IgD-negative memory B cell (primary cell): ENCODE data around the gene PRELID3B. TPM values are rescaled to one million over a fixed set of nuclear protein-coding genes. Genes with fewer than 3 reads are reported as not detected.

Source experiments
- H3K27ac Mint-ChIP-seq, 3 donors: one replicate each; pipeline ENCODE4 v1.8.0; 2020 to 2022; ENCODE audit warnings: mild to moderate bottlenecking in 3 of 3, mixed read lengths in 3 of 3, moderate library complexity in 1 of 3
- H3K27me3 Mint-ChIP-seq: one replicate; pipeline ENCODE4 v1.8.0; 2021; ENCODE audit warnings: mixed read lengths
- H3K36me3 Mint-ChIP-seq: one replicate; pipeline ENCODE4 v1.8.0; 2020; ENCODE audit warnings: mild to moderate bottlenecking, mixed read lengths
- H3K4me1 Mint-ChIP-seq, 3 donors: one replicate each; pipeline ENCODE4 v1.8.0; 2020 to 2022; ENCODE audit warnings: mixed read lengths in 3 of 3, mild to moderate bottlenecking in 1 of 3
- H3K4me3 Mint-ChIP-seq, 4 donors: one replicate each; pipeline ENCODE4 v1.8.0; 2020 to 2022; ENCODE audit warnings: mild to moderate bottlenecking in 4 of 4, mixed read lengths in 4 of 4, moderate library complexity in 3 of 4
- H3K9me3 Mint-ChIP-seq, 3 donors: one replicate each; pipeline ENCODE4 v1.8.0; 2020 to 2021; ENCODE audit warnings: mixed read lengths in 3 of 3, mild to moderate bottlenecking in 1 of 3
- polyA plus RNA-seq: library from polyadenylated mRNA; unstranded; fragments of 300-500 nt; fragmentation: Illumina TruSeq; gene quantifications from one replicate; pipeline ENCODE4 v1.2.3, GENCODE V29; 2021

Gene PRELID3B
- polyA plus RNA-seq, 1 donor from 2014 or later: 36.5 TPM

DNA sequence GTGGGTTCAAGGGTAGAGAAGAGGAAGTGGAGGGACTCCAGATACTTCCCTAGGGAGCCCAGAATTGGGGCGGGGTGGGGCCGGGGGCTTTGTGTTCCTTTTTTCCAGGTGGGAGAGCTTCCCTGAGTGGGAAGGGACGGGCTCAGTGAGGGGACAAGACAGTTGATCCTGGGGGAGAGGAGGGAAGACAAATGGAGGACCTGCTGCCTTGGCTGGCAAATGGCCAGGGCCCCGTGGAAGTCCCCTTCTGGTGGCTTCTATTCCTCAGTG is 38.2 kb downstream of the PRELID3B start:
- Mint-ChIP-seq H3K36me3 (peaks cover 8% of the 10 kb centered on the region), H3K4me1 (peaks cover 27 to 31% (median 29%) of the 10 kb centered on the region in 3 donors), H3K9me3 (no peaks in the 10 kb centered on the region), H3K27me3 (no peaks in the 10 kb centered on the region), H3K4me3 (peak overlapping the region; percentile 89 to 97 (median 94)), H3K27ac (peak overlapping the region; percentile 95 to 99 (median 97))

DNA sequence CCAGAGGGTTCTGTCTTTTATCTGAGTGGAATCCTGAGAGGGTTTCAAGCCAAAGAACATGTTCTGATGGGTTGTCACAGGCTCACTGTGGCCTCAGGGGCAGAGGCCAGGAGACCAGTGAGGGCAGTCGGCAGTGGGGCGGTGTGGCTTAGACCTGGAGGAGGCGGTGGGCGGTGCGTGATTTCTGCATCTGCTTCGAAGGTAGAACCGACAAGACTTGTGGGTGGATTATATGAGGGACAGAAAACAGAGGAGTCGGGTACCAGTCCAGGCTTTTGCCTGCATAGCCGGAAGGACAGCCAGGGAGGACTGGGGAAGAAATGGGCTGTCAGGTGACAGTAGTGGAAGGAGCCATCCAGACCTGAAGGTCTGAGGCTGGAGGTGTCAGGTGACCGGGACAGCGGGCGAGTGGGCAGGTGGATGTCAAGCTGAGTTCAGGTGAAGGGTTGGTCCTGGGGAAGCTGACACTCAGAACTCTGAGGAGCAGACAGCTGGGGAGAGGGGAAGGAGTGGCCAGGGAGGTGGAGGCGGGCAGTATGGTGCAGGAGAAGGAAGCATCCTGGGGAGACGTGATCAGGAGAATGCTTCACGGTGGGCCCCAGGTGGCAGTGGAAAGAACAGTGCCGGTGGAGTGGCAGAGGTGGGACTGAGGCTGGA is 38.6 kb downstream of the PRELID3B start:
- Mint-ChIP-seq H3K36me3 (peaks cover 8% of the 10 kb centered on the region), H3K27ac (peak overlapping the region; percentile 95 to 99 (median 97)), H3K4me1 (peaks cover 27 to 31% (median 28%) of the 10 kb centered on the region in 3 donors), H3K4me3 (peak overlapping the region; percentile 89 to 97 (median 94)), H3K9me3 (no peaks in the 10 kb centered on the region), H3K27me3 (no peaks in the 10 kb centered on the region)

DNA sequence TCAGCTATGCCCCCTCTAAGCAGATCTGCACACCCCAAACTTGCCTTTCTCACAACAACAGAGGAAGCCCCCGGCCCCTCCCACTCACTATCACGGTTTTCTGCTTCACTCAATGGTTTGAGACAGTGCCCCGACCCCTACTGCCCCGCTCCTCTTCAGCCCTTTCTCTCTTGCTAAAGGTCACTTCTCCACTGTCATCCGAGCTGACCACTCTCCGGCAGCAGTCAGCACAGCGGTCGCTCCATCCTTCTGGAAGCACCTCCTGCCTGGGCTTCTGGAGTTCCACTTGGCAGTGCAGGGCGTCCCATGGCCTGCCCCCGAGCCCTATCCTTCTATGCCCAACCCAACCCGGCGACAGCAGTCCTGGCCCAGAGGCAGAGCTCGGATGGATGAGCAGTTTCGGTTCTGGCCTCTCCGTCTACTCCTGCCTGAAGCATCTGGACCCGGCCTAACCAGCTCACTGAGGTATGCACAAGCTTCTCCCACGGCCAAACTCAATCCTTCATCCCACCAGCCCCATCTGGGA is 39.6 kb downstream of the PRELID3B start:
- Mint-ChIP-seq H3K4me3 (peak overlapping the region; percentile 38 to 97 (median 86)), H3K27ac (peak overlapping the region; percentile 95 to 99 (median 97)), H3K27me3 (no peaks in the 10 kb centered on the region), H3K4me1 (peaks cover 25 to 27% (median 26%) of the 10 kb centered on the region in 3 donors), H3K9me3 (no peaks in the 10 kb centered on the region), H3K36me3 (peaks cover 8% of the 10 kb centered on the region)

DNA sequence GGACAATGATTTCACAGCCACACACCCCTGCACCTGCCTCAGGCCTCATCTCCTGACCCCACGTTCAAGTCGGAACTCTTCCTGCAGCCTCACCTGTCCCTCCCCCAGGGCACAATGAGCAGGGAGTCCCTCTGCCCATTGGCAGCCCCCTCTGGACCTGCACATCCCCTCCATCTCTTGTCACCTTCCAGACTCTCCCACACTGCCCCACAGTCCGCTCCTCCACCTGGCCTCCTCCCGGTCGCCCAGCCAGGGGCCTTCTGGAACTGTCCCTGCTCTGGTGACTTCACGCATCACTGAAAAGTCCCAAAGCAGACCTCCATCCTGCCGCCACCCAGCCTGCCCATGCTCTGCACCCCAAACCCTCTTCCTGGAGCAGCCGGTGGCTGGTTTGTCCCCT is 40.2 kb downstream of the PRELID3B start:
- H3K9me3 Mint-ChIP-seq: no peaks in the 10 kb centered on the region
- no peaks in the 10 kb centered on the region for H3K27me3 Mint-ChIP-seq
- peak overlapping the region; percentile 95 to 99 (median 97) for H3K27ac Mint-ChIP-seq
- H3K4me3 Mint-ChIP-seq: peak overlapping the region; percentile 38 to 97 (median 65)
- peaks cover 8% of the 10 kb centered on the region for H3K36me3 Mint-ChIP-seq
- peaks cover 21 to 27% (median 25%) of the 10 kb centered on the region in 3 donors for H3K4me1 Mint-ChIP-seq

DNA sequence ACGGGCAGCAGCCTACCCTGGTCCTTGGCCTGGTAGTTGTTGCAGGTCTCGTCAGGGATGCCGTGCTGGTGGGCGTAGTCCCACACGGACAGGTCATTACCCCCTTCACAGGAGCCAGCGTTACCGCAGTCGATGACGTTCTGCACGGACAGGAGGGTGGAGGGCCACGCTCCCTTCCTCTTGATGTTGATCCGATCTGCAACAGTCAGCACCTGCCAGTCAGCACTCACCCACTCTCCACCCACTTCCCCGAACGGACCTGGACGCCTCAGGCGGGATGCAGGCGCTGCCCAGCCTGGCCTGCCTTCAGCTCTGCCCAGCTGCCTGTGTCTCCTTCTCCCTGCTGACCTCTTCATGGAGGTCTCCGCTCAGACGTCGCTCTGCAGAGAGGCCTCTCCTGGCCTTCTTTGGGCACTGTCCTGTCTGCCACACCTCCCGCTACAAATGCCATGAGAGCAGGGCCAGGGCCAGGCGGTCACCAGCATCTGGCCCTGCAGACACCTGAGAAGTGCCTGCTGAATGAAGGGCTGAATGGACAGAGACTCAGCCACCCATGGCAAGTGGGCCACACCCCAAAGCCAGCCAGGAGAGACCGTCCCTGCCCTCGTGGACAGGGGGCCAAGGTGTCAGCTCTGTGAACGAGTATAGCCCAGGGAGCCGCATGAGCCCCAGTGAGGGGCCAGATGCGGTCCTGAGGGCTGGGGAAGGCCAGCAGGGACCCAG is 41.0 kb downstream of the PRELID3B start:
- H3K4me3 Mint-ChIP-seq: peak overlapping the region in 1 of 4 donors; percentile 91
- H3K4me1 Mint-ChIP-seq: peaks cover 21 to 27% (median 25%) of the 10 kb centered on the region in 3 donors
- peak overlapping the region in 2 of 3 donors; percentile 19 to 95 for H3K27ac Mint-ChIP-seq
- peaks cover 8% of the 10 kb centered on the region for H3K36me3 Mint-ChIP-seq
- H3K27me3 Mint-ChIP-seq: no peaks in the 10 kb centered on the region
- no peaks in the 10 kb centered on the region for H3K9me3 Mint-ChIP-seq

GRCh38 chr20:59001068-59001448 is 41.5 kb downstream of the PRELID3B start:
- peaks cover 8% of the 10 kb centered on the region for H3K36me3 Mint-ChIP-seq
- no peaks in the 10 kb centered on the region for H3K27me3 Mint-ChIP-seq
- H3K27ac Mint-ChIP-seq: no peak overlapping the region
- H3K4me3 Mint-ChIP-seq: no peak overlapping the region
- no peaks in the 10 kb centered on the region for H3K9me3 Mint-ChIP-seq
- peaks cover 22 to 27% (median 25%) of the 10 kb centered on the region in 3 donors for H3K4me1 Mint-ChIP-seq

- Mint-ChIP-seq H3K9me3 (no peaks in the 10 kb centered on the region), H3K36me3 (peaks cover 8% of the 10 kb centered on the region), H3K4me3 (no peak overlapping the region), H3K27me3 (no peaks in the 10 kb centered on the region), H3K4me1 (peaks cover 27 to 31% (median 29%) of the 10 kb centered on the region in 3 donors), H3K27ac (no peak overlapping the region)
These were observed 42.3 kb downstream of the PRELID3B start for GRCh38 chr20:59000326-59000725.

DNA sequence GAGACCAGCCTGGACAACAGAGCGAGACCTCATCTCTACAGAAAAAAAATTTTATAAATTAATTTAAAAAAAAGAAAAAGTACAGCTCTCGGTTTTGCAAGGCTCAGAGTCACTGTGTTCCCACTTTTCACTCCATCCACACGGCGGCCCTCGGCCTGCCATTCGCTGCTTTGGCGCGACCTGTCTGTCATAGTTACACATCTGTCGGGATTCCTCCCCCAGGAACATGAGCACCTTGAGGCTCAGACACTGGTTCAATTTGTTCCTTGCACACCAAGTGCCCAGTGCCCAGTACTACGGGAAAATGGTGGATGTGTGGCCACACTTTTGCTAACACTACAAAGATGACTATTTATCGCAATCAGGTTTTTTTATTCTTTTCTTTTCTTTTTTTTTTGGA is 43.9 kb downstream of the PRELID3B start:
- peaks cover 16 to 27% (median 26%) of the 10 kb centered on the region in 3 donors for H3K4me1 Mint-ChIP-seq
- H3K36me3 Mint-ChIP-seq: peaks cover under 1% of the 10 kb centered on the region
- no peaks in the 10 kb centered on the region for H3K9me3 Mint-ChIP-seq
- no peaks in the 10 kb centered on the region for H3K27me3 Mint-ChIP-seq
- peak overlapping the region in 1 of 3 donors; percentile 53 for H3K27ac Mint-ChIP-seq
- no peak overlapping the region for H3K4me3 Mint-ChIP-seq

DNA sequence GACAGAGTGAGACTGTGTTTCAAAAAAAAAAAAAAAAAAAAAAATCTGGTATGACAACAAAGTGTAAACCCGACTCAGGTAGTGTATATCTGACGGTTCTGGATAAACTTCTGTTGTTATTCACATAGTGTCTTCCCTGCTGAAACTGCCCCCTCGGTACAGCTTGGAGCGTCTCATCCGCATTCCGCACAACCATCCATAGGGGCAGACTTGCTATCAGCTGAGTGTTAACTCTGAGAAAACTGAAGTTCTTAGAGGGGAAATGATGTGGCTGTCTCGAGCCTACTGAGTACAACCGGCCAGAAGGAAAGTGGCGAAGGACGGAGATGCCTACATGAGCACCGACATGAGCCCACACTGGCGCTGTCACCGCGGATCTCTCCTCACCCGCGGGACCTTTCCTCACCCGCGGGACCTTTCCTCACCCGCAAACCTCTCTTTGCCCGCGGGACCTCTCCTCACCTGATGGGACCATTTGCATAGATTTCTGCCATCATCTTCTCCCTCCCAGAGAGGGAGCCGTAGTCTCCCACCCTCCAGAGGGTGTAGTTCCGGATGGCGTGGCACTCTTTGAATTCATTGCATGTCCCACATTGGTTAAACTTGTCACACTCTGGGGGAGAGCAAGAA is 45.3 kb downstream of the PRELID3B start:
- no peaks in the 10 kb centered on the region for H3K27me3 Mint-ChIP-seq
- H3K4me3 Mint-ChIP-seq: no peak overlapping the region
- no peaks in the 10 kb centered on the region for H3K9me3 Mint-ChIP-seq
- H3K4me1 Mint-ChIP-seq: peaks cover 5 to 19% (median 18%) of the 10 kb centered on the region in 3 donors
- no peaks in the 10 kb centered on the region for H3K36me3 Mint-ChIP-seq
- H3K27ac Mint-ChIP-seq: peak overlapping the region in 1 of 3 donors; percentile 54

DNA sequence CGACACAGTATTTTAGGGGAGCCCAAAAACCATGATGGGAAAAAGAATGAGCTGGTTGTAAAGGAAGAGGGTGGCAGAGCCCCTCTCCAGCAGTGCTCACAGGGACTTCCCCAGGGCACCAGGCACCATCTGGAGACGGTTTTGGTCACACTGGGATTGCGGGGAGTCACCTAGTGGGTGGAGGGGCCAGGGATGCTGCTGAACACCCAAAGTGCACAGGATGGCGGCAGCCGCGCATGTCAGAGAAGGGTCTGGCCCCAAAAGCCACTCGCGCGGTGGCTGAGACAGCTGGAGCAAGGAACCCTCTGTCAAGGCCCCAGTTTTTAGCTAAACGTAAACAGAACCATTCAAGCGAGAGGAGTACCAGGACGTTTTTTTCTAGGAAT is 46.4 kb downstream of the PRELID3B start:
- Mint-ChIP-seq H3K27me3 (no peaks in the 10 kb centered on the region), H3K9me3 (no peaks in the 10 kb centered on the region), H3K27ac (peak overlapping the region in 1 of 3 donors; percentile 41), H3K36me3 (no peaks in the 10 kb centered on the region), H3K4me3 (no peak overlapping the region), H3K4me1 (peaks cover 5 to 19% (median 18%) of the 10 kb centered on the region in 3 donors)

GRCh38 chr20:58995461-58996225 is 46.9 kb downstream of the PRELID3B start:
- H3K4me3 Mint-ChIP-seq: peak overlapping the region in 1 of 4 donors; percentile 68
- H3K27ac Mint-ChIP-seq: peak overlapping the region in 2 of 3 donors; percentile 23 to 41
- peaks cover 5 to 19% (median 18%) of the 10 kb centered on the region in 3 donors for H3K4me1 Mint-ChIP-seq
- H3K9me3 Mint-ChIP-seq: no peaks in the 10 kb centered on the region
- H3K36me3 Mint-ChIP-seq: no peaks in the 10 kb centered on the region
- no peaks in the 10 kb centered on the region for H3K27me3 Mint-ChIP-seq

DNA sequence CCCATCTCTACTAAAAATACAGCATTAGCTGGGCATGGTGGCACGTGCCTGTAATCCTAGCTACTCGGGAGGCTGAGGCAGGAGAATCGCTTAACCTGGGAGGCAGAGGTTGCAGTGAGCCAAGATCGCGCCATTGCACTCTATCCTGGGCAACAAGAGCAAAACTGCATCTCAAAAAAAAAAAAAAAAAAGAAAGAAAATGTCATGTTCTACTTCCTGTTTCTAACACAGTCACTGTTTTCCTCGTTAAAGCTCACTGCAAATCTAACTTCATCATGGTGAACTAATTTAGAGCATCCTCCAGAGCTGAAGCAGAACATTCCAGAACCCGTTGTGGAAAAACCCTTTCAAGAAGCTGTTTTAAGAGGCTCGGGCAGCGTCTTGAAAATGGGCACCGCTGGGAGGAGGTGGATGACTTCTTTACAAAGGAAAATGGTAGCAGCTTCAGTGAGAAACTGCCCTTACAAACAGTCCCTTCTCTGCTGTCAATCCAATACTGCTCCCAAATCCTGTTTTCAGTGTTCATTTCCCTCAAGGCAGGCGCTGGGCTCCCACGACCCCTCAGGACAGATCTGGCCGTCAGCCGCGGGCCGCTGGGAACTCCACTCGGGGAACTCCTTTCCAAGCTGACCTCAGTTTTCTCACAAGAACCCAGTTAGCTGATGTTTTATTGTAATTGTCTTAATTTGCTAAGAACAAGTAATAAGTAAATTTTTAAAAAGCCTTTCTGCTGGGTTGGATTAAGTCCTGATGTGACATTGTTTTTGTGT is 48.0 kb downstream of the PRELID3B start:
- peaks cover 5 to 20% (median 19%) of the 10 kb centered on the region in 3 donors for H3K4me1 Mint-ChIP-seq
- peak overlapping the region; percentile 41 to 73 (median 63) for H3K27ac Mint-ChIP-seq
- H3K4me3 Mint-ChIP-seq: peak overlapping the region in 1 of 4 donors; percentile 48
- no peaks in the 10 kb centered on the region for H3K36me3 Mint-ChIP-seq
- H3K27me3 Mint-ChIP-seq: no peaks in the 10 kb centered on the region
- no peaks in the 10 kb centered on the region for H3K9me3 Mint-ChIP-seq

DNA sequence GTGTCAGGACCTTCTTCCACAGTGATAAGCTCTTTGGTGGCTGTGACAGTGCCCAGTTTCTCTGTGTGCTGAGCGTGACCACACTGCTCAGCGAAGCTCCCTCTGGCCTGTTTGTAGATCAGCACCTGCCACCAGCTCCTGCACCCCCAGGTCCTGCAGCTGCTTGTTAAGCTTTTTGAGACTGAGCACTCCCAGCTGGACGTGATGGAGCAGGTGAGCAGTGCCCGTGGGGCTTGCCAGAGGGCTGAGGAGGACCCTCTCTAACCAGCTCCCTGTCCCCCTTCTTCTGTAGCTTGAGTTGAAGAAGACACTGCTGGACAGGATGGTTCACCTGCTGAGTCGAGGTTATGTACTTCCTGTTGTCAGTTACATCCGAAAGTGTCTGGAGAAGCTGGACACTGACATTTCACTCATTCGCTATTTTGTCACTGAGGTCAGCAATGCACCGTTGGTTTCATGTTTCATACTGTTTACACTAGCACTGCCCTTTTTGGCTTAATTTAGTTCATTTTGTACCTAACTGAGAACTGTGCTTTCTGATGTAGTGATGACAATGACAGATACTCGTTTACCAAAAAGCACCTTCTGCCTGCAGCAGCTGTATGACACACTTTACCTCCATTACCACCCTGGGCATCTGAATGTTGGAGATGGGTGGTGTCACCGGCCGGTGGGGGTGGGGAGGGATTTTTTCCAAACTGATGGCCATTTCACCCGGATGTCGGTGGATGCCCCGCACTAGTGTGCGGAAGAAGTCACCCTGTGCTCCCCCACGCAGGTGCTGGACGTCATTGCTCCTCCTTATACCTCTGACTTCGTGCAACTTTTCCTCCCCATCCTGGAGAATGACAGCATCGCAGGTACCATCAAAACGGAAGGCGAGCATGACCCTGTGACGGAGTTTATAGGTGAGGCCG is 49.0 kb downstream of the PRELID3B start:
- H3K27ac Mint-ChIP-seq: peak overlapping the region in 2 of 3 donors; percentile 22 to 41
- no peaks in the 10 kb centered on the region for H3K27me3 Mint-ChIP-seq
- peak overlapping the region in 2 of 4 donors; percentile 18 to 48 for H3K4me3 Mint-ChIP-seq
- H3K9me3 Mint-ChIP-seq: no peaks in the 10 kb centered on the region
- H3K4me1 Mint-ChIP-seq: peaks cover 5 to 20% (median 19%) of the 10 kb centered on the region in 3 donors
- H3K36me3 Mint-ChIP-seq: peaks cover 3% of the 10 kb centered on the region
